Activated CD4-positive, alpha-beta T cell treated with anti-CD3 and anti-CD28 coated beads for 24 hours (primary cell): ENCODE measurements around the gene ARRDC4.

Experiments
- DNase-seq, 2 donors: peaks; one replicate each; pipeline ENCODE4 v3.0.0-alpha.2; 2020; ENCODE audit warnings: low read depth in 2 of 2

Gene ARRDC4

GRCh38 chr15:97998307-97999071 is 38.0 kb downstream of the ARRDC4 start:
- no peak for DNase-seq

- DNase-seq: no peak
Measured at GRCh38 chr15:98000249-98001203, 40.0 kb downstream of the ARRDC4 start.

- no peak for DNase-seq
Measured at GRCh38 chr15:98001663-98002194, 41.2 kb downstream of the ARRDC4 start.

GRCh38 chr15:98002419-98002818 is 41.9 kb downstream of the ARRDC4 start:
- no peak for DNase-seq

GRCh38 chr15:98002866-98003265 is 42.4 kb downstream of the ARRDC4 start:
- no peak for DNase-seq

- DNase-seq: no peak
Measured at GRCh38 chr15:98003518-98003917, 43.0 kb downstream of the ARRDC4 start.

- no peak for DNase-seq
Measured at GRCh38 chr15:98003996-98004395, 43.5 kb downstream of the ARRDC4 start.

GRCh38 chr15:98005659-98006058 is 45.2 kb downstream of the ARRDC4 start:
- DNase-seq: no peak

- DNase-seq: no peak
Measured at GRCh38 chr15:98009169-98009568, 48.7 kb downstream of the ARRDC4 start.

GRCh38 chr15:98009971-98010370 is 49.5 kb downstream of the ARRDC4 start:
- DNase-seq: no peak

- no peak for DNase-seq
Measured at GRCh38 chr15:98012354-98012753, 51.9 kb downstream of the ARRDC4 start.

- DNase-seq: no peak
Measured at GRCh38 chr15:98013631-98014030, 53.1 kb downstream of the ARRDC4 start.

- no peak for DNase-seq
Measured at GRCh38 chr15:98017150-98017964, 56.9 kb downstream of the ARRDC4 start.

- no peak for DNase-seq
Measured at GRCh38 chr15:98018761-98019351, 58.4 kb downstream of the ARRDC4 start.
